ENCODE data around the gene BRIP1.

- TF ChIP-seq ATF7 (IDR thresholded peaks at IDR 0.05): no peak
- no peak for TF ChIP-seq KAT8 (IDR thresholded peaks at IDR 0.05; ENCODE audit: low read depth)
- TF ChIP-seq, protein P1, sequence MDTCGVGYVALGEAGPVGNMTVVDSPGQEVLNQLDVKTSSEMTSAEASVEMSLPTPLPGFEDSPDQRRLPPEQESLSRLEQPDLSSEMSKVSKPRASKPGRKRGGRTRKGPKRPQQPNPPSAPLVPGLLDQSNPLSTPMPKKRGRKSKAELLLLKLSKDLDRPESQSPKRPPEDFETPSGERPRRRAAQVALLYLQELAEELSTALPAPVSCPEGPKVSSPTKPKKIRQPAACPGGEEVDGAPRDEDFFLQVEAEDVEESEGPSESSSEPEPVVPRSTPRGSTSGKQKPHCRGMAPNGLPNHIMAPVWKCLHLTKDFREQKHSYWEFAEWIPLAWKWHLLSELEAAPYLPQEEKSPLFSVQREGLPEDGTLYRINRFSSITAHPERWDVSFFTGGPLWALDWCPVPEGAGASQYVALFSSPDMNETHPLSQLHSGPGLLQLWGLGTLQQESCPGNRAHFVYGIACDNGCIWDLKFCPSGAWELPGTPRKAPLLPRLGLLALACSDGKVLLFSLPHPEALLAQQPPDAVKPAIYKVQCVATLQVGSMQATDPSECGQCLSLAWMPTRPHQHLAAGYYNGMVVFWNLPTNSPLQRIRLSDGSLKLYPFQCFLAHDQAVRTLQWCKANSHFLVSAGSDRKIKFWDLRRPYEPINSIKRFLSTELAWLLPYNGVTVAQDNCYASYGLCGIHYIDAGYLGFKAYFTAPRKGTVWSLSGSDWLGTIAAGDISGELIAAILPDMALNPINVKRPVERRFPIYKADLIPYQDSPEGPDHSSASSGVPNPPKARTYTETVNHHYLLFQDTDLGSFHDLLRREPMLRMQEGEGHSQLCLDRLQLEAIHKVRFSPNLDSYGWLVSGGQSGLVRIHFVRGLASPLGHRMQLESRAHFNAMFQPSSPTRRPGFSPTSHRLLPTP (IDR thresholded peaks at IDR 0.05; ENCODE audit: borderline replicate concordance, extremely low read depth, insufficient read length): no peak
- no peak for TF ChIP-seq PRPF4 (IDR thresholded peaks at IDR 0.05; ENCODE audit: insufficient read depth, low read depth, low read length, poor library complexity, severe bottlenecking)
Observed at GRCh38 chr17:61734466-61734865, 128.9 kb downstream of the BRIP1 start.
